NCI-H1694 treated with DMSO at 0.1 percent for 48 hours (cell line): ENCODE data around the gene SLC7A7.
A peak's percentile ranks its signal among the peaks of the same experiment; 100 is the strongest.
"Not testable (repeated sequence)": the region's sequence is repeated elsewhere in the genome, so short reads cannot be mapped to it uniquely, and the experiment has no call there.

Experiments
- DNase-seq: peaks from one replicate; lab custom pipeline; 2025; lab: John Stamatoyannopoulos, UW

SLC7A7 gene

GRCh38 chr14:22792158-22792557, 23.1 kb downstream of the SLC7A7 start:
- no peak for DNase-seq

GRCh38 chr14:22791301-22791700, 23.9 kb downstream of the SLC7A7 start:
- no peak for DNase-seq

- DNase-seq = no peak
These were observed 28.6 kb downstream of the SLC7A7 start for GRCh38 chr14:22786685-22787084.

GRCh38 chr14:22781301-22781991, 33.8 kb downstream of the SLC7A7 start:
- DNase-seq = no peak

GRCh38 chr14:22780941-22781300, 34.3 kb downstream of the SLC7A7 start:
- DNase-seq = no peak

GRCh38 chr14:22780105-22780679, 35.0 kb downstream of the SLC7A7 start:
- no peak for DNase-seq

- no peak for DNase-seq
These were observed 37.2 kb downstream of the SLC7A7 start for GRCh38 chr14:22778084-22778483.

- not testable (repeated sequence) for DNase-seq
These were observed 38.4 kb downstream of the SLC7A7 start for GRCh38 chr14:22776849-22777248.

- no peak for DNase-seq
These were observed 39.0 kb downstream of the SLC7A7 start for GRCh38 chr14:22776215-22776614.

- no peak for DNase-seq
These were observed 41.1 kb downstream of the SLC7A7 start for GRCh38 chr14:22774011-22774706.

- DNase-seq = no peak
These were observed 41.8 kb downstream of the SLC7A7 start for GRCh38 chr14:22773162-22774010.

- DNase-seq = no peak
These were observed 42.5 kb downstream of the SLC7A7 start for GRCh38 chr14:22772725-22773124.

DNA sequence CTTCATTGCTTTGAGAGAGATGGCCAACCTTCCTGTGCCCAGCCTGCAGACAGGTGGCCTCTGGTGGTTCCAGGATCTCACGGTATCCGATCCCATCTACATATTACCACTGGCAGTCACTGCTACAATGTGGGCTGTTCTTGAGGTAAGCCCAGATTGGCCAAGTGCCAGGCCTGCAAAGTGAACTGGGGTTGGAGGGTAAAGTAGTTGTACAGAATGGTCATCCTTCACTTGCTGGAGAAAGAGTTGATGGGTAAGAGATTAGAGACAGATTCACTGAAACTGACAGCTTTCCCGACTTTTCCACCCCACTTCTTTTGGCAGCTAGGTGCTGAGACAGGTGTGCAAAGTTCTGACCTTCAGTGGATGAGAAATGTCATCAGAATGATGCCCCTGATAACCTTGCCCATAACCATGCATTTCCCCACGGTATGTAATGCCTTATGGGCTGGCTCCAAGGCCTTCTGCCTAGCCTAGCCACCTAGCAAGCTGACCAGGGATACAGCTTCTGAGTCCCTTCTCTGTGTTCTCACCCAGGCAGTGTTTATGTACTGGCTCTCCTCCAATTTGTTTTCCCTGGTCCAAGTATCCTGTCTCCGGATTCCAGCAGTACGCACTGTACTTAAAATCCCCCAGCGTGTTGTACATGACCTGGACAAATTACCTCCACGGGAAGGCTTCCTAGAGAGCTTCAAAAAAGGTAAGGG, 44.6 kb downstream of the SLC7A7 start:
- no peak for DNase-seq

GRCh38 chr14:22769369-22769768, 45.9 kb downstream of the SLC7A7 start:
- DNase-seq = no peak

- no peak for DNase-seq
These were observed 46.3 kb downstream of the SLC7A7 start for GRCh38 chr14:22768947-22769346.

DNA sequence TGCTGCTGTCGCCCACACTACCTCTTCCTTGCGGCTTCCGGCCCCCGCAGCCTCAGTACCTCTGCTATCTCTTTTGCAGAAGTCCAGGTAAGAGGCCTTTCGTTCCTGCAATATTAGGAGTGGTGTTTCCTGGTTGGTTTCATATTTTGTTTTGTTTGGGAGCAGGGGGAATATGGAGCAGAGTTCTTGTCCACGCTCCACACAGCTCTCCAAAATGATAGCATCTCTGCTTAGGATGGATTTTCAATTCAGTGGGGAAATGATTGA, 48.0 kb downstream of the SLC7A7 start:
- no peak for DNase-seq

DNA sequence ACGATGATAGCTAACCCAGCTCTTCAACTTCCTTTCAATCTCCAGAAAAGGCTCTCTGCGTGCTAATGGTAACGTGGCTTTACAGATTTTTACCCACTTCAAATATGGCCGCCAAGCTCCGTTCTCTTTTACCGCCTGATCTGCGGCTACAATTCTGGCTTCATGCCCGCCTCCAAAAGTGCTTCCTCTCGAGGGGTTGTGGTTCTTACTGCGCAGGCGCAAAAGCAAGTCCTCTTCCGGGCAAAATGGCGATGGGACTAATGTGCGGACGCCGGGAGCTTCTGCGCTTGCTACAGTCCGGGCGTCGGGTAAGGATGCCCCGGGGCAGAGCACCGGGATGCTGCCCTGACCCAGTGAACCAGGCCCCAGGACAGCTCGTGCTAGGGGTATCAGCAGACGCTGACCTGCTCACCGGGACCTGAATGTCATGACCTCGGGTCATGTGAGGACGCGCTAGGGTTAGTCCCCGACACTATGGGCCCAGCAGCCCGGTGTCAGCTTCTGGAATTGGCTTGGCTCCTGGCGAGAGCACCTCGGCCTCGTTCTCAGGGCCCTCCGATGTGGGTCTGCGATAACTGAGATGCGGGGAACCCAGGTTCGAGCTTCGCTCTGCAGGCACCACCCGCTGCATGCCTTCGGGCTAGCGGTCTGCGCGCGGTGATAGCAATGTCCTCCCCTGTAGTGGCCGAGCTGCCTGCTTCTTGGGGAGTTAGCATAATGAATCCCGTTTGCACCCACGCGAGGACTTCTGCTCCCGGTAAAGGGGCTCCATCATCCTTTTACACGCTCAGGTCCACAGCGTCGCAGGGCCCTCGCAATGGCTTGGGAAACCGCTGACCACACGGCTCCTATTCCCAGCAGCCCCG, 48.5 kb downstream of the SLC7A7 start, which contains the start of gene OXA1L:
OXA1L (plus strand) TSS at position 232 of the 866 bp plus-strand sequence; CDS start at position 246, 14 bp downstream.
- peak; percentile 99 for DNase-seq

- DNase-seq = no peak
These were observed 50.9 kb downstream of the SLC7A7 start for GRCh38 chr14:22764382-22764781.

DNA sequence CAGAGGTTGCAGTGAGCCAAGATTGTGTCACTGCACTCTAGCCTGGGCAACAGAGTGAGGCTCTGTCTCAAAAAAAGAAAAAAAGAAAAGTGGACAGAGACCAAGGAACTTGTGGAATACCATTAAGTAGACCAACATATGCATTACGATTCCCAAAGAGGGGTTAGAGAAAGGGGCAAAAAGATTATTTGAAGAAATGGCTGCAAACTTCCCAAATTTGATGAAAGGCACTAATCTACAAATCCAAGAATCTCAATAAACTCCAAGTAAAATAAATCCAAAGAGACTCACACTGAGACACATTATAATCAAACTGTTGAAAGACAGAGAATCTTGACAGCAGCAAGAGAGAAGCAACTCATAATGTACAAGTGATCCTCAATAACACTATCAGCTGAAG, 53.5 kb downstream of the SLC7A7 start:
- DNase-seq = no peak

DNA sequence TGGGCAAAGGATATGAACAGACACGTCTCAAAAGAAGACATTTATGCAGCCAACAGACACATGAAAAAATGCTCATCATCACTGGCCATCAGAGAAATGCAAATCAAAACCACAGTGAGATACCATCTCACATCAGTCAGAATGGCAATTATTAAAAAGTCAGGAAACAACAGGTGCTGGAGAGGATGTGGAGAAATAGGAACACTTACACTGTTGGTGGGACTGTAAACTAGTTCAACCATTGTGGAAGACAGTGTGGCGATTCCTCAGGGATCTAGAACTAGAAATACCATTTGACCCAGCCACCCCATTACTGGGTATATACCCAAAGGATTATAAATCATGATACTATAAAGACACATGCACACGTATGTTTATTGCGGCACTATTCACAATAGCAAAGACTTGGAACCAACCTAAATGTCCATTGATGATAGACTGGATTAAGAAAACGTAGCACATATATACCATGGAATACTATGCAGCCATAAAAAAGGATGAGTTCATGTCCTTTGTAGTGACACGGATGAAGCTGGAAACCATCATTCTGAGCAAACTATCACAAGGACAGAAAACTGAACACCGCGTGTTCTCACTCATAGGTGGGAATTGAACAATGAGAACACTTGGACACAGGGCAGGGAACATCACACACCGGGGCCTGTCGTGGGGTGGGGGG, 57.1 kb downstream of the SLC7A7 start:
- DNase-seq = not testable (repeated sequence)
